Right lobe of liver (tissue), 4 donors: ENCODE measurements around the gene YES1.

Source experiments
- CTCF ChIP-seq, 4 donors: fragments of 200-600 bp in 3 of 4; fragments of 450-650 bp in 1 of 4; IDR thresholded peaks; one replicate each; pipeline versions ENCODE4 v1.5.1 to v1.8.0; 2016 to 2022; ENCODE audit warnings: antibody characterized with exemption in 4 of 4, mild to moderate bottlenecking in 2 of 4
- POLR2A ChIP-seq: fragments of 450-650 bp; IDR thresholded peaks from one replicate; pipeline ENCODE4 v1.6.1; 2017; ENCODE audit warnings: antibody characterized with exemption, mild to moderate bottlenecking
- donor health status: DM: no; HTN: no; CAD: no.
- donor health status: DM: no; HTN: no; CAD: no.
- donor health status: DM: no; HTN: yes; CAD: no.

DNA sequence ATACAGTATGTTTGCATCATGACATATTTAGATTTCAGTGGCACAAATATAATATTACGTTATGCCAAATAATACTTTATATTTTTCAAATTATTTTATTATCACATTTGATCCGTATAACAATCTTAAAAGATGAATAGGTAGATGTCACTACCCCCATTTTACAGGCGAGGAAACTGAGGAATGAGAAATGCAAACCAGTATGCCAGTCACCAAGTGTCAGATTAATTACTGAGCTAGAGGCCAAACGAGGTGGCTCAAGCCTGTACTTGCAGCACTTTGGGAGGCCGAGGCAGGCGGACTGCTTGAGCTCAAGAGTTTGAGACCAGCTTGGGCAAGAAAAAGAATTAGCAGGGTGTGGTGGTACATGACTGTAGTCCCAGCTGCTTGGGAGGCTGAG is 17.4 kb upstream of the YES1 start:
- TF ChIP-seq POLR2A (no peak), CTCF (IDR thresholded peaks at IDR 0.05) (no peak)
